ENCODE data around the gene LDLRAD3. TPM values are rescaled to one million over a fixed set of nuclear protein-coding genes. Genes with fewer than 3 reads are reported as not detected.
A peak's percentile ranks its signal among the peaks of the same experiment; 100 is the strongest.
"Not testable (repeated sequence)": the region's sequence is repeated elsewhere in the genome, so short reads cannot be mapped to it uniquely, and the experiment has no call there.

The LDLRAD3 gene
- total RNA-seq, 1 donor from 2014 or later: 8.6 TPM

- Mint-ChIP-seq H3K27me3 (ENCODE audit: low read depth) (no peaks in the 10 kb centered on the region), H3K36me3 (ENCODE audit: low read depth) (peaks cover 6% of the 10 kb centered on the region), H3K4me3 (ENCODE audit: unreplicated experiment) (no peak overlapping the region), H3K9me3 (ENCODE audit: low read depth) (no peaks in the 10 kb centered on the region), H3K27ac (ENCODE audit: unreplicated experiment) (no peak overlapping the region), H3K4me1 (ENCODE audit: low read depth) (peaks cover 33% of the 10 kb centered on the region)
- no peak for DNase-seq (ENCODE audit: low spot score)
- TF ChIP-seq CTCF (IDR thresholded peaks at IDR 0.05): no peak
These were observed 95.6 kb downstream of the LDLRAD3 start for GRCh38 chr11:36039471-36039870.

- Mint-ChIP-seq H3K27me3 (ENCODE audit: low read depth) (no peaks in the 10 kb centered on the region), H3K9me3 (ENCODE audit: low read depth) (no peaks in the 10 kb centered on the region), H3K36me3 (ENCODE audit: low read depth) (peaks cover 4% of the 10 kb centered on the region), H3K4me3 (ENCODE audit: unreplicated experiment) (no peak overlapping the region), H3K4me1 (ENCODE audit: low read depth) (peaks cover 18% of the 10 kb centered on the region), H3K27ac (ENCODE audit: unreplicated experiment) (no peak overlapping the region)
- TF ChIP-seq CTCF (IDR thresholded peaks at IDR 0.05): peak; percentile 82
- DNase-seq (ENCODE audit: low spot score): no peak
These were observed 98.2 kb downstream of the LDLRAD3 start for GRCh38 chr11:36041988-36042611.

GRCh38 chr11:36044636-36045035 lies 100.8 kb downstream of the LDLRAD3 start:
- Mint-ChIP-seq H3K4me1 (ENCODE audit: low read depth) (peaks cover 12% of the 10 kb centered on the region), H3K4me3 (ENCODE audit: unreplicated experiment) (no peak overlapping the region), H3K36me3 (ENCODE audit: low read depth) (peaks cover 4% of the 10 kb centered on the region), H3K27me3 (ENCODE audit: low read depth) (no peaks in the 10 kb centered on the region), H3K9me3 (ENCODE audit: low read depth) (no peaks in the 10 kb centered on the region), H3K27ac (ENCODE audit: unreplicated experiment) (no peak overlapping the region)
- no peak for DNase-seq (ENCODE audit: low spot score)
- TF ChIP-seq CTCF (IDR thresholded peaks at IDR 0.05): no peak

GRCh38 chr11:36045945-36046344 lies 102.1 kb downstream of the LDLRAD3 start:
- H3K27me3 Mint-ChIP-seq (ENCODE audit: low read depth); DNase-seq (ENCODE audit: low spot score); H3K27ac Mint-ChIP-seq (ENCODE audit: unreplicated experiment); H3K9me3 Mint-ChIP-seq (ENCODE audit: low read depth); H3K4me3 Mint-ChIP-seq (ENCODE audit: unreplicated experiment); H3K36me3 Mint-ChIP-seq (ENCODE audit: low read depth): not testable (repeated sequence)
- peaks cover 12% of the 10 kb centered on the region for H3K4me1 Mint-ChIP-seq (ENCODE audit: low read depth)

- DNase-seq (ENCODE audit: low spot score): no peak
- H3K36me3 Mint-ChIP-seq (ENCODE audit: low read depth): peaks cover 2% of the 10 kb centered on the region
- no peak overlapping the region for H3K27ac Mint-ChIP-seq (ENCODE audit: unreplicated experiment)
- H3K9me3 Mint-ChIP-seq (ENCODE audit: low read depth): no peaks in the 10 kb centered on the region
- peaks cover 16% of the 10 kb centered on the region for H3K4me1 Mint-ChIP-seq (ENCODE audit: low read depth)
- H3K27me3 Mint-ChIP-seq (ENCODE audit: low read depth): no peaks in the 10 kb centered on the region
- H3K4me3 Mint-ChIP-seq (ENCODE audit: unreplicated experiment): no peak overlapping the region
- no peak for TF ChIP-seq CTCF (IDR thresholded peaks at IDR 0.05)
These were observed 103.1 kb downstream of the LDLRAD3 start for GRCh38 chr11:36046932-36047331.

GRCh38 chr11:36047344-36047743 lies 103.5 kb downstream of the LDLRAD3 start:
- no peak overlapping the region for H3K27ac Mint-ChIP-seq (ENCODE audit: unreplicated experiment)

More at GRCh38 chr11:36047344-36047743, 103.5 kb downstream of the LDLRAD3 start:
- Mint-ChIP-seq H3K36me3 (ENCODE audit: low read depth) (peaks cover 2% of the 10 kb centered on the region), H3K4me1 (ENCODE audit: low read depth) (peaks cover 18% of the 10 kb centered on the region), H3K4me3 (ENCODE audit: unreplicated experiment) (no peak overlapping the region), H3K27me3 (ENCODE audit: low read depth) (no peaks in the 10 kb centered on the region), H3K9me3 (ENCODE audit: low read depth) (no peaks in the 10 kb centered on the region)
- no peak for TF ChIP-seq CTCF (IDR thresholded peaks at IDR 0.05)
- no peak for DNase-seq (ENCODE audit: low spot score)
